HG02642 (cell line): ENCODE data around the gene KRTAP5-8.
"Not testable (repeated sequence)": the region's sequence is repeated elsewhere in the genome, so short reads cannot be mapped to it uniquely, and the experiment has no call there.

Source experiments
- ATAC-seq: cut with Tn5 transposase; IDR thresholded peaks from one replicate; pipeline ENCODE4 v1.9.1; 2021; ENCODE audit warnings: mild to moderate bottlenecking; ENCODE audit not compliant: unreplicated experiment, poor library complexity

KRTAP5-8 gene

DNA sequence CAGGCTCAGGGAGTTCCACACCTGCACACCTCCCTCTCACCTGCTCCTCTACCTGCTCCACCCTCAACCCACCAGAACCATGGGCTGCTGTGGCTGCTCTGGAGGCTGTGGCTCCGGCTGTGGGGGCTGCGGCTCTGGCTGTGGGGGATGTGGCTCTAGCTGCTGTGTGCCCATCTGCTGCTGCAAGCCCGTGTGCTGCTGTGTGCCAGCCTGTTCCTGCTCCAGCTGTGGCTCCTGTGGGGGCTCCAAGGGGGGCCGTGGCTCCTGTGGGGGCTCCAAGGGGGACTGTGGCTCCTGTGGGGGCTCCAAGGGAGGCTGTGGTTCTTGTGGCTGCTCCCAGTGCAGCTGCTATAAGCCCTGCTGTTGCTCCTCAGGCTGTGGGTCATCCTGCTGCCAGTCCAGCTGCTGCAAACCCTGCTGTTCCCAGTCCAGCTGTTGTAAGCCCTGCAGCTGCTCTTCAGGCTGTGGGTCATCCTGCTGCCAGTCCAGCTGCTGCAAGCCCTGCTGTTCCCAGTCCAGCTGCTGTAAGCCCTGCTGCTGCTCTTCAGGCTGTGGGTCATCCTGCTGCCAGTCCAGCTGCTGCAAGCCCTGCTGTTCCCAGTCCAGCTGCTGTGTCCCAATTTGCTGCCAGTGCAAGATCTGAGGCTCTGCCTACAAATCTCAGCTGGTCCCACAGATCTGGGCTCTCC is at the start of gene KRTAP5-8:
KRTAP5-8 (plus strand) TSS at position 49 of the 689 bp plus-strand sequence; CDS start at position 80, 31 bp downstream.
- ATAC-seq: not testable (repeated sequence)

DNA sequence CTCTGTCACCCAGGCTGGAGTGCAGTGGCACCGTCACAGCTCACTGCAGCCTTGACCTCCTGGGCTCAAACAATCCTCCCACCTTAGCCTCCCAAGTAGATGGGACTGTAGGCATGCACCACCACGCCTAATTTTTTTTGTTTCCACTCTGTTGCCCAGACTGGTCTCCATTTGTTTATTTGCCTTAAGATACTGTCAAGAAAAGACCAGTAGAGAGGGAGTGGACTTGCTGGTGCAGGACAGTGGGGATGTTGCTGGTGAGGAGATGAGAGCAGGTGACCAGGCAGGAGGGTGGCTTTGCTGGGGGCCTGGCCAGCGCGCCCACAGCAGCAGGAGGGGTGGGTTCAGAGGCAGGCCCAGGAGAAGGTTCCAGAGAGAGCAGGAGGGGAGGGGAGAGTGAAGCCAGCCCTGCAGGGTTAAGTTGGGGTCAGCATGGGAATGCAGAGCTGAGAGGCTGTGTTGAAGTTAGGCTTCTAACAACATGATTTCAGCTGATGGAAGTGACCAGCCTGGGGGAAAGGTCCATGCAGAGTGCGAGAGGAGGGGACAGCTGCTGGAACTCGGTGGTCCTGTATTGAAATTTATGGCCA is 49.0 kb upstream of the KRTAP5-8 start:
- no peak for ATAC-seq

DNA sequence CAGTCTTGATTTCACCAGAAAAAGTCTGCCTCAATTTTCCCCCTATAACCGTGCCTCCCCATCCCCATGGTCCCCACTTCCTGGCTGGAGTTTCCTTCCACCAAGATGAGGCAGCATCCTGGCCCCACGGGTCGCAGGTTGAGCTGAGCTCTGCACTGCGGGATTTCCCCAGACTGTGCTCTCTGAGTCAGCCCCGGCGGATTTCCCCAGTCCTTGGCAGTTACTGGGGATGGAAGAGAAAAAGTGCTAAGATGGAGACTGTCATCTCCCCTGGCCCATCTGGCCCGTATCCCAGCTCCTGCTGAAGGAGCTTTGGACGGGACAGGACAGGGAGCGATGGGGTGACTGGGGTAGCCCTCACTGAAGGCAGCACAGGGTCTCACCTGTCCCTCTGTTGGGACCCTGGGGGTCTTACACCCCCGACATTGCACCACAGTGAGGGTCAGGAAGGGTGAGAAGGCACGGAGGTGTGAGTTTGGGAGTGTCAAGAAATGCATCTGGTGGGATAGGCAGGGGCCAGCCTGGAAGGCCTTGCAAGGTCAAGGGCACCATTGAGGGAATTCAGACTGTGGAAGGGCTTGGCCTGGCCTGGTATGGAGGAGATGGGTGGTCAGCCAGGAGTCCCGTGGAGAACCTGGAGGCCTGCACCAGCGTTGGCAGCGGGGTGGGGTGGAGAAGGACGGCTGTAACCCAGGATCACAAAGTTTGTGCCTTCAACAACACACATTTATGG is 48.3 kb upstream of the KRTAP5-8 start:
- no peak for ATAC-seq

DNA sequence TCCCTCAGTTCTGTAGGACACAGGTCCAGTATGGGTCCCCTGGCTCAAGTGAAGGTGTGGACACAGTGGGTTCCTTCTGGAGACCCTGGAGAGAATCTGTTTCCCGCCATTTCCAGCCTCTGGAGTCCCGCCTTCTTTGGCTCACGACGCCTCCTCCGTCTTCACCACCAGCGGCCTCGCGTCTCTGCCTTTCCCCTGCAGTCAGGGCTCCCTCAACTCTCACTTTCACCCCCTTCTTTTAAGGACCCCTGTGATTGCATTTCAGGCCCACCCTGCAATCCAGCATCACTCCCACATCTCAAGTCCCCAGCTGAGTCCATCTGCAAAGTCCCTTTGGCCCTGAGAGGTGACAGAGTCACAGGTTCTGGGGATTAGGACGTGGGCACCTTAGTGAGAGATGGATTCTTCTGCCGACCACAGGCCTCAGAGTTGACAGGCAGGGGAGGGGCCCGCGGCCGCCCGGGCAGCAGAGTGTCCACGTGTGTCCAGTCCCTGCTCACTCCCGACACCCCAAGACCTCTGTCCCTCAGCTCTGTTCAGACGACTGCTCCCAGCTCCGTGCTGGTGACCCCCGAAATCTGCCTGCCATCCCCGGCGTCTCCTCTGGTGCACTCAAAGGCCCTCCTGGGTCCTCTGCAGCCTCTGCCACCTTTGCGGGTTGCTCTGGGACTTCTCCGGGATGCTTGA is 47.6 kb upstream of the KRTAP5-8 start:
- no peak for ATAC-seq

DNA sequence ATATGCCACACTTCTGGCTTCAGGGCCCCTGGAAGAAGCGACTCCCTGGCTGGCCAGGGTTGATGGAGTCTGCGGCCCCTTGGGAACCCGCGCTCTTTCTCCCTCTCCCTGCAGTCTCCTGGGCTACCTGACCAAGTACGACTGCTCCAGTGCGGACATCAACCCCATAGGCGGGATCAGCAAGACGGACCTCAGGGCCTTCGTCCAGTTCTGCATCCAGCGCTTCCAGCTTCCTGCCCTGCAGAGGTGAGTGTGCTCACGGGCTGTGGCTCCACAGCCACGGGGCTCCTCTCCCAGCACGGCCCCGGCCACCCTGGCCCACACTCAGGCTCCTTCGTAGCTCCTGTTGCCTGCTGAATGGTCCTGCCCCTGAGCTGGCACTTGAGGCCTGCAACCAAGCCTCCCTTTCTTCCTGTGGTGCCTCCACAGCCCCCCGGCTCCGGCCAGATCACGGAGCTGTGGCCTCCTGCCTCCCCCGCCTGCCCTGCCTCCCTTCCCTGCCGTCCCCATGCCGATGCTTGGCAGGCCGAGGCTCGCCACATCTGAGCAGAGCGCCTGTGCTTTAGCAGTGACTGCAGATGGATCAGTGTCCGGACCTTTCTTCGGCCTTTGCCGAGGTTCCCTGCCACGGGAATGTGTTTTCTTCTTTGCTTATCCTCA is 47.0 kb upstream of the KRTAP5-8 start:
- ATAC-seq: no peak

GRCh38 chr11:71491531-71491930 is 46.3 kb upstream of the KRTAP5-8 start:
- ATAC-seq: no peak

DNA sequence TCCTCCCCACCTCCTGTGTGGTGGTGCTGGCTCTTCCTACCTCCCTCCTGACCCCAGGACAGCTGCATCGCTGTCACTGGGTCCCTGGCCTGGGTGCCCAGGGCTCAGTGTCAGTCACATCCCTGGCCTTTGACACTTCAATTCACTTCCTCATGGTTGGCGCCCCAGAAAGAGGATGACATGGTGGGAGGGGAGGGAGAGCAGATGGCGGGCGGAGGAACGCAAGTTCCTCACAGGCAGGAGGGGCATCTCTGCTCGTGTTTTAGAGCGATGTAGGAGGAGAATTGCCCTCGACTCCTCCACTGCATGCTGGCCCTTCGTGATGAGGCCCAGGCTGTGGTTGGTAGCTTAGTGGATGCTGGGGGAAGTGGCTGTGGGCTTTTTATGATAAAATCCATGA is 45.9 kb upstream of the KRTAP5-8 start:
- no peak for ATAC-seq

- no peak for ATAC-seq
These were observed 42.3 kb upstream of the KRTAP5-8 start for GRCh38 chr11:71495286-71496230.

GRCh38 chr11:71496421-71496820 is 41.4 kb upstream of the KRTAP5-8 start:
- no peak for ATAC-seq

GRCh38 chr11:71498091-71498490 is 39.7 kb upstream of the KRTAP5-8 start:
- ATAC-seq: no peak

- no peak for ATAC-seq
These were observed 38.7 kb upstream of the KRTAP5-8 start for GRCh38 chr11:71499125-71499524.

DNA sequence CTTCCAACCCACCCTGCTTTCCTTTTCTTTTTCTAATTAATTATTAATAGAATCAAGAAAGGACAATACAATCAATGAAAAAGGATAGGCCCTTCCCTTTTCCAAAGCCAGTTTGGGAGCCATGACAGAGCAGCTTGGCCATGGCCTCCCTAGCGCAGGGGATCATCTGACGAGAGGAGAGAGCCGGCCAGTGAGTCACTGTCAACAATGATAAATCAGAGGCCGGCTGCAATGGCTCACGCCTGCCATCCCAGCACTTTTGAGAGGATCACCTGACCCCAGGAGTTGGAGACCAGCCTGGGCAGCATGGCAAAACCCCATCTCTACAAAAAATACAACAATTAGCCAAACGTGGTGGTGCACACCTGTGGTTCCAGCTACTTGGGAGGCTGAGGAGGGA is 38.3 kb upstream of the KRTAP5-8 start:
- no peak for ATAC-seq

DNA sequence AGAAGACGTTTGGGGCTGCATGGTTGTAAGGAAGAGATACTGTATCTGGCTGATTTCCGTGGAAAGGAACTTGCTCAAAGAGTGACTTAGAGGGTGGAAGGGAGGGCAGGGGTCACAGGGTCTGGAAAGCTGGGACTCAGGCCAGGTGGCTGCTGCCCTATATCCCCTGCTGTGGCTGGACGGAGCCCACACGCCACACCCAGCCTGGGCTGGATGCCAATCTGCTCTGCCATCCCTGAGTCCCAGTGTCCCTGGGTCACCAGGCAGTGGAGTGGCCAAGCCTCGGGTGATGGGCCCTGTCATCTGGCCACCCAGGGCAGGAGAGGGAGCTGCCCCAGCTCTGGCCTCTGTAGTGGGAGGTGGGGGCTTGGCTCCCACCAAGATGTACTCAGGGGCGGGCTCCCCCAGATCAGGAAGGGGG is 37.2 kb upstream of the KRTAP5-8 start:
- no peak for ATAC-seq

DNA sequence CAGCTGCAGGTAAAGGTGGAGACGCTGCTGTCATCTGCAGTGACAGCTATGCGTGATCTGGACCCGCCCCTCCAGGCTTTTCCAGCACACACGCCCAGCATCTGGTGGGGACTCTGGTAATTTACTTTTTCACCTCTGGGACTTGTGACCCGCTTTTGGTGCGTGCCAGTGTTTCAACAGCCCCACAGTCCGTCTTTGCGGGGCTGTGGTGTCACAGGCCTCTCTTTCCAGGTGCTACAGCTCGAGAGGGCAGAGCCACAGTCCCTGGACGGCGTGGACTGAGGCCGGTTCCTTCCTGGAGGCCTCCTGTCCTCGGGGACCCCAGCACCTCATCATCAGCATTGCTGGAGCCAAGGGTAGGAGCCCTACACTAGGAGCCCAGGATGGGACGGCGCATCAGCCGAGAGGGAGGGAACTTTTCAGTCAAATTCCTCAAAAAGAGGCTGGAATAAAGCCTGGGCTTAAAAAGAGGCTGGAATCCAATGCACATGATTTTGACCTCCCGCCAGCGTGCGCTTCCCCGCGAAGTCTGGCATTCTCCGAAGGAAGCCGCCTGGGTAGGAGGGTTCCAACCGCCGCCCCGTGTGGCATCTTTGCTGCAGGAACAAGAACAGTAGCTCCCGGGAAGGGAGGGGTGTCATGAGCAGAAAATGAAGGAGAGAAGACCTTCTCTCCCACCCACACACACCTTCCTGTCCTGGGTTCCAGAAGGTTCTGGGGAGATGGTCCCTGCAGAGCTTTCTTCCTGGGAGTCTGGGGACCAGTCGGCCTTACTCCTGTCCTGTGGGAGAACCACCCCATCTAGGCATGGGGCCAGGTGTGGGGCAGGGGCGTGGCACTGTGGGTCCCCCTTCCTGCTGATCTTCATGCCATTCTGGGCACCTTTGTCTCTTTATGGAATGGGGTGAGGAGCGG is 36.5 kb upstream of the KRTAP5-8 start:
- no peak for ATAC-seq

DNA sequence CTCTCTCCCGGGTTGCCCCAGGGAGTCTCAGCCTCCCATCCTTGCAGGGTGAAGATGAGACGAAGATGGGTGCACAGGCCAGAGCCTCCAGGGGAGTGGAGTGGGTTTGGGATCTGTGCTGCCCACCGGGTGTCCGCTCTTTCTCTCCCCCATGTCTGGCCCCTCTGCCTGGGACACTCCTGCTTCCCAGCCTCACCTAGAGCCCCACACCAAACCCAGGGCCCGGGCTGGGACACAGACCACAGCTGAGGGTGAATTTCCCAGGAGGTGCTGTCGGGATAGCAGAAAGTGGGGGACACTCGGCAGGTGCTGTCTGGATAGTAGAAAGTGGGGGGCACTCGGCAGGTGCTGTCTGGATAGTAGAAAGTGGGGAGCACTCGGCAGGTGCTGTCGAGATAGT is 35.8 kb upstream of the KRTAP5-8 start:
- ATAC-seq: no peak

DNA sequence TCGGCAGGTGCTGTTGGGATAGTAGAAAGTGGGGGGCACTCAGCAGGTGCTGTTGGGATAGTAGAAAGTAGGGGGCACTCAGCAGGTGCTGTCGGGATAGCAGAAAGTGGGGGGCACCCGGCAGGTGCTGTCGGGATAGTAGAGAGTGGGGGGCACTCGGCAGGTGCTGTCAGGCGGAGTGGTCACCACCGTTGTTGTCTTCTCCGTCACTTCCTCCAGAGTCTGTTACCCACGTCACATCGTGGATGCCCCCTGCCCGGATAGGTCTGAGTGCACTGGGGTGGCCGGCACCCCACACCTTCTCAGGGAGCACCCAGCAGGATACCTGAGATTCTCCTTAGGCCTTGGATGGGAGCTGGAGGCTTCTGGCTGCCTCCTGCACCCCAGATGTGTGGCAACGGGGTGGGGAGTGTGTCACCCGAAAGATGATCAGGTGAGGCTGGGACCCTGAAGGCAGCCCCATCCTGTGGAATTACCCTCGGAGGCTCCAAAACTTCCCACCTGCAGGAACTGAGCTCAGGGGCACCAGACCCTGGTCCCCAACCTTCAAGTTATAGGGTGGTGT is 34.9 kb upstream of the KRTAP5-8 start:
- ATAC-seq: no peak

GRCh38 chr11:71504531-71504930 is 33.3 kb upstream of the KRTAP5-8 start:
- no peak for ATAC-seq

- ATAC-seq: no peak
These were observed 32.8 kb upstream of the KRTAP5-8 start for GRCh38 chr11:71505001-71505400.
